ENCODE measurements around the gene SP3.

- TF ChIP-seq EP300 (IDR thresholded peaks at IDR 0.05) (no peak), CTCF (IDR thresholded peaks at IDR 0.05) (no peak), POLR2A (IDR thresholded peaks at IDR 0.05; ENCODE audit: low read depth) (no peak)
Observed at GRCh38 chr2:173962583-173963110, 2.5 kb downstream of the SP3 start.

All from esophagus muscularis mucosa (tissue), 4 donors.